ENCODE results near the gene AGBL1.

The AGBL1 gene

GRCh38 chr15:86247249-86247955, 167.7 kb downstream of the AGBL1 start:
- no peaks in the 10 kb centered on the region for H3K27me3 ChIP-seq (ENCODE audit: insufficient read depth, poor library complexity, severe bottlenecking)
- H3K4me3 ChIP-seq (replicated peaks; ENCODE audit: insufficient read depth, low read length) = no peak overlapping the region
- no peak for DNase-seq (ENCODE audit: low read depth in 1 of 2, low spot score in 1 of 2)
- TF ChIP-seq, protein P1, sequence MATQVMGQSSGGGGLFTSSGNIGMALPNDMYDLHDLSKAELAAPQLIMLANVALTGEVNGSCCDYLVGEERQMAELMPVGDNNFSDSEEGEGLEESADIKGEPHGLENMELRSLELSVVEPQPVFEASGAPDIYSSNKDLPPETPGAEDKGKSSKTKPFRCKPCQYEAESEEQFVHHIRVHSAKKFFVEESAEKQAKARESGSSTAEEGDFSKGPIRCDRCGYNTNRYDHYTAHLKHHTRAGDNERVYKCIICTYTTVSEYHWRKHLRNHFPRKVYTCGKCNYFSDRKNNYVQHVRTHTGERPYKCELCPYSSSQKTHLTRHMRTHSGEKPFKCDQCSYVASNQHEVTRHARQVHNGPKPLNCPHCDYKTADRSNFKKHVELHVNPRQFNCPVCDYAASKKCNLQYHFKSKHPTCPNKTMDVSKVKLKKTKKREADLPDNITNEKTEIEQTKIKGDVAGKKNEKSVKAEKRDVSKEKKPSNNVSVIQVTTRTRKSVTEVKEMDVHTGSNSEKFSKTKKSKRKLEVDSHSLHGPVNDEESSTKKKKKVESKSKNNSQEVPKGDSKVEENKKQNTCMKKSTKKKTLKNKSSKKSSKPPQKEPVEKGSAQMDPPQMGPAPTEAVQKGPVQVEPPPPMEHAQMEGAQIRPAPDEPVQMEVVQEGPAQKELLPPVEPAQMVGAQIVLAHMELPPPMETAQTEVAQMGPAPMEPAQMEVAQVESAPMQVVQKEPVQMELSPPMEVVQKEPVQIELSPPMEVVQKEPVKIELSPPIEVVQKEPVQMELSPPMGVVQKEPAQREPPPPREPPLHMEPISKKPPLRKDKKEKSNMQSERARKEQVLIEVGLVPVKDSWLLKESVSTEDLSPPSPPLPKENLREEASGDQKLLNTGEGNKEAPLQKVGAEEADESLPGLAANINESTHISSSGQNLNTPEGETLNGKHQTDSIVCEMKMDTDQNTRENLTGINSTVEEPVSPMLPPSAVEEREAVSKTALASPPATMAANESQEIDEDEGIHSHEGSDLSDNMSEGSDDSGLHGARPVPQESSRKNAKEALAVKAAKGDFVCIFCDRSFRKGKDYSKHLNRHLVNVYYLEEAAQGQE (IDR thresholded peaks at IDR 0.05; ENCODE audit: insufficient replicate concordance, low read depth) = no peak
- TF ChIP-seq SPI1 (IDR thresholded peaks at IDR 0.05; ENCODE audit: borderline replicate concordance, low read depth) = no peak
- H3K27ac ChIP-seq (replicated peaks) = no peak overlapping the region

- DNase-seq (ENCODE audit: low read depth in 1 of 2, low spot score in 1 of 2) = no peak
- H3K27me3 ChIP-seq (ENCODE audit: insufficient read depth, poor library complexity, severe bottlenecking) = no peaks in the 10 kb centered on the region
- H3K27ac ChIP-seq (replicated peaks) = no peak overlapping the region
- TF ChIP-seq, protein P1 (IDR thresholded peaks at IDR 0.05; ENCODE audit: insufficient replicate concordance, low read depth) = no peak
- no peak for TF ChIP-seq CTCF (IDR thresholded peaks at IDR 0.05; ENCODE audit: insufficient read depth, low read length)
- TF ChIP-seq GABPA (IDR thresholded peaks at IDR 0.05; ENCODE audit: low read depth) = no peak
- TF ChIP-seq SPI1 (IDR thresholded peaks at IDR 0.05; ENCODE audit: borderline replicate concordance, low read depth) = no peak
- TF ChIP-seq POLR2AphosphoS5 (IDR thresholded peaks at IDR 0.05; ENCODE audit: low read depth) = no peak
- no peak overlapping the region for H3K4me3 ChIP-seq (replicated peaks; ENCODE audit: insufficient read depth, low read length)
Measured at GRCh38 chr15:86255247-86255646, 175.6 kb downstream of the AGBL1 start.

- TF ChIP-seq POLR2AphosphoS5 (IDR thresholded peaks at IDR 0.05; ENCODE audit: low read depth) (no peak), GABPA (IDR thresholded peaks at IDR 0.05; ENCODE audit: low read depth) (no peak), CTCF (IDR thresholded peaks at IDR 0.05; ENCODE audit: insufficient read depth, low read length) (no peak), SPI1 (IDR thresholded peaks at IDR 0.05; ENCODE audit: borderline replicate concordance, low read depth) (no peak)
- TF ChIP-seq, protein P1 (IDR thresholded peaks at IDR 0.05; ENCODE audit: insufficient replicate concordance, low read depth) = no peak
- Histone ChIP-seq H3K27me3 (ENCODE audit: insufficient read depth, poor library complexity, severe bottlenecking) (no peaks in the 10 kb centered on the region), H3K27ac (replicated peaks) (no peak overlapping the region), H3K4me3 (replicated peaks; ENCODE audit: insufficient read depth, low read length) (no peak overlapping the region)
- DNase-seq (ENCODE audit: low read depth in 1 of 2, low spot score in 1 of 2) = no peak
Measured at GRCh38 chr15:86256628-86257027, 177.0 kb downstream of the AGBL1 start.

Data from HL-60 (cell line).